ENCODE results near the gene TPGS2. TPM values are rescaled to one million over a fixed set of nuclear protein-coding genes. Genes with fewer than 3 reads are reported as not detected.

TPGS2 gene
- total and polyA plus RNA-seq, 2 of the 8 experiments (the other 6 are each of a cell fraction or from before 2014, with no cell fraction given) = 151 to 273 TPM

DNA sequence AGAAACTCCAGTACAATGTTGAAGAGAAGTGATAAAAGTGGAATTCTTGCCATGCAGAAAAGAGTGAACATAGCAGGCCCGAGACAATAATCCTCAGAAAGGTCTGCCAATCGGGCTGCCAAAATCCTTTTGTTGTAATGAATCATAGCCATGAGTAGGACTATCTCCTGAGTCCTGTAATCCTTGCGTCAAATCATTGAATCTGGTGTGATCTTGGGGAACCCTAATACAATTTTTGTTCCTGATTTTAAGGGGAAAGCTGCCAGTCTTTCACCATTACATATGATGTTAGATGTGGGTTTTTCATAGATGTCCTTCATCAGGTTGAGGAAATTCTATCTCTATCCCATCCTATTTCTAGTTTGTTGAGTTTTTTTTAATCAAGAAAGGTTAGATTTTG lies 2.2 kb downstream of the TPGS2 start (continued):
- no peak for TF ChIP-seq GTF2F1 (IDR thresholded peaks at IDR 0.05; ENCODE audit: borderline replicate concordance, low read depth, low read length)
- no peak for TF ChIP-seq GABPA (IDR thresholded peaks at IDR 0.05; ENCODE audit: borderline replicate concordance, insufficient read depth, low read length)
- TF ChIP-seq, protein P1, sequence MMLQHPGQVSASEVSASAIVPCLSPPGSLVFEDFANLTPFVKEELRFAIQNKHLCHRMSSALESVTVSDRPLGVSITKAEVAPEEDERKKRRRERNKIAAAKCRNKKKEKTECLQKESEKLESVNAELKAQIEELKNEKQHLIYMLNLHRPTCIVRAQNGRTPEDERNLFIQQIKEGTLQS (IDR thresholded peaks at IDR 0.05; ENCODE audit: insufficient read depth, low read depth, low read length) = no peak

All from H1 (cell line).